Activated T-cell treated with anti-CD3 and anti-CD28 coated beads for 24 hours (primary cell): ENCODE measurements around the gene OTOS.

Experiments
- DNase-seq: peaks from one replicate; pipeline ENCODE4 v3.0.0-alpha.2; 2020; ENCODE audit warnings: low read depth

OTOS gene

DNA sequence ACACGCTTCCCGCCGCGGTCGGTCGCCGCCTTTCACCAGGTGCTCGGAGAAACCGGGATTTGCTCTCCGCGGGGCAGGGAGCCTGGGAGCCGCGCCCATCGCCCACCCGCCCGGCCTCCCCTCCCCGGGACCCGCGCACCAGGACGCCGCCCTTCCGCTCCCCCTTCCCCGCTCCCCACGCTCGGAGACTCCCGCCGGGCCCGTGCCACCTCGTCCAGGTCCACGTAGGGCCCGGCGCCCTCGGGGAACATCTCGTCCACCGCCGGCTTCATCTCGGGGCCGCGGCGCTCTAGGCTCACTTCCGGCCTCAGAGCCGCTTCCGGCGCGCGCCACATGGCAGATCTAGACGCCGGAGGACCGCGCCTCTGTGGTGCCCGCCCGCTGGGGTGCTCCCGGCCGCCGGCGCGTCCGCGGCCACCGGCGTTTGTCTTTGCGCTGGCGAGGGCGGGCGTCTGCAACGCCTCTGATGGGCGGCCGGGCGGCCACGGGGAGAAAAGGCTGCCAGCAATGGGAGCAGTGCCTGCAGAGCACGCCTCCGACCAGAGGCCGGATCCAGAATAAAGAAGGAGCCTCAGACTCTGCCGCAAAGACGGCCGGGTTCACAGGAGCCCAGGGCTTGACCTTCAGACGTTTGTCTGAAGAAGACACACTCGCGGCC, 4.3 kb downstream of the OTOS start, which contains the start of gene COPS9:
Gene COPS9, minus strand, starts transcription at position 293 of the 658 bp plus-strand sequence. Its CDS starts 21 bp downstream, at position 272.
- DNase-seq = peak; percentile 82

DNA sequence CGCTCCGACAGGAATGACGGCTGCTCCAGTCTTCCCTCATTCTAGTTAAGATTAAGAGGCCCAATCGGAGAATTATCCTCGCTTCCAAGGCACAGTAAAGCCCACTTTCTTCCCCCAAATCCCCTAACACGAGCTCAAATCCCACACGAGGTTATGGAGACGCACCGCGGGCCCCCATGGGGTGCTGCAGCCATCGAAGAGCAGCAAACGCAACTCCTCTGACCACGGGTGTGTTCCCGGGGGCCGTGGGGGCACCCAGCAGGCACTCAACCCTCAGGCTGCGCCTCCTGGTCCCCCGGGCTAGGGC, 4.8 kb downstream of the OTOS start:
- no peak for DNase-seq

DNA sequence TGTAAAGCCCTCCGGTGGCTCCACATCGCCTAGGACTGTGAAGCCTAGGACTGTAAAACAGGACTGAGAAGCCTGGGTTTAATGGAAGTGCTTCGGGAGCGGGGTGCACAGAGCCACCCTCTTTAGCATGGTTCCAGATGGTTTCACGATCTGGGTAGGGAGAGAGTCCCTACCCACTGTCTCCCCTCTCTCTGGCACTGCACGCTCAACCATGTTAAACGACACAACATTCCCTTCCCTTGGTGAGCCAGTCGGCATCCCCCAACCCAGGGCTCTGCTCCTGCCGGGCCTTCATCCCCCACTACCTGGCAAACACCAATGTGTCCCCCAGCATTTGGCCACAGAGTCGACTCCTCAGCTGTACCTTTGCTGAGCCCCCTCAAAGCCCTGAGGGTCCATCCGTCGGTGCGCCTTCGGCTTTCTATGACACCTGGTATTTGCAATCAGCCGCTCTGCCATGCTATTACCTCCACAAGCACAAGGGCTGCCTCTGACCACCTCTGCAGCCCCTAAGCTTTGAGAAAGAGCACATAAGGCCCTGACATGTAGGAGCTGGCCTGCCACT, 5.4 kb downstream of the OTOS start:
- DNase-seq = no peak

DNA sequence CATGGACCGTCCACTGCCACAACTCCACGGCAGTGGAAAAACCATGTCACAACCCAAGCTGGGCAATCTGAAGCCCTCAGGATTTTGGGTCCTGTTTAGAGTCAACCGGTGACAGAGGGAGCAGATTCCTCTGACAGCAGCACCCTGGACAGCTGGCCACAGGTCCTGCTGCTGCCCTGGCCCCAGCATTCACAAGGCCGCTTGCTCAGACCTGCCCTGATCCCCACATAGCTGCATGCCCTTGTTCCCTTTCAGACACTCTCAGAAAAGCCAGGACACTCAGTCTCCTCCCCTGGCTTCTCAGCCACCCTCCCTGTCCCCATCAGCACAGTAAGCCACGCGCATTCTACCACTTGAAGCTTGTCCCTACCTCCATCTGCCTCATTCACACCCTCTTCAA, 6.0 kb downstream of the OTOS start:
- DNase-seq = no peak

DNA sequence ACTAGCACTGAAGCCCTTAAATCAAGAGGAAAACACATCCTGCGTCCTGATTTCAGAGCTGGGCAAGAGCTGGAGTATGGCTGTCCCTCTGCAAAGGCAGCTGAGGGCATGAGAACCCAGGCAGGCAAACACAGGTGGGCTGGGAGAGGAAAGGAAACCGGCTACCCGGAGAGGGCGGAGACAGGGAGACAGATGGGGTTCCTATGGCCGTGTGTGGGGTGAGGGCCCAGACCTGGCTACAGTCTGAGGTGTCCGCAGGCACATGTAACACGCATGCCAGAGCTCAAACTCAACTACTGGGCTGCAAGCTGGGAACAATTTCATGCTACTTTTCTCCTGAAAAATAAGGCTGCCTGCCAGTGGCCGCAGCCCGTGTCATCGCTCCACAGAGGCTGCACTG, 7.1 kb downstream of the OTOS start:
- no peak for DNase-seq

DNA sequence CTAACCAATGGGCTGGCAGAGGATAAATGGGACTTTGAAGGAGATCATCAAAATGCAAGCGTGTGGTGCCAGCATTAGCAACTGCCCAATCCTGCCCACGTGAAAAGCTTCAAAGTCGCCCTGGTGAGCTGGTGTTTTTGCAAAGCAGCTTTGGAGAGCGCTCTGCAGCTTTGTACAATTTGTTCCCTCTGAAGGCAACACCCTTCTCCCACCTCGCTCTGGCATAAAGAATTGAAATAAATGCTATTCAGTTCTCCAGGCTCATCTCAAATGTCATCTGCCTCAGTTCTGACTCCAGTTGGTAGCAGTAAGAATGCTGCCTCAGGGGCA, 7.8 kb downstream of the OTOS start:
- no peak for DNase-seq

DNA sequence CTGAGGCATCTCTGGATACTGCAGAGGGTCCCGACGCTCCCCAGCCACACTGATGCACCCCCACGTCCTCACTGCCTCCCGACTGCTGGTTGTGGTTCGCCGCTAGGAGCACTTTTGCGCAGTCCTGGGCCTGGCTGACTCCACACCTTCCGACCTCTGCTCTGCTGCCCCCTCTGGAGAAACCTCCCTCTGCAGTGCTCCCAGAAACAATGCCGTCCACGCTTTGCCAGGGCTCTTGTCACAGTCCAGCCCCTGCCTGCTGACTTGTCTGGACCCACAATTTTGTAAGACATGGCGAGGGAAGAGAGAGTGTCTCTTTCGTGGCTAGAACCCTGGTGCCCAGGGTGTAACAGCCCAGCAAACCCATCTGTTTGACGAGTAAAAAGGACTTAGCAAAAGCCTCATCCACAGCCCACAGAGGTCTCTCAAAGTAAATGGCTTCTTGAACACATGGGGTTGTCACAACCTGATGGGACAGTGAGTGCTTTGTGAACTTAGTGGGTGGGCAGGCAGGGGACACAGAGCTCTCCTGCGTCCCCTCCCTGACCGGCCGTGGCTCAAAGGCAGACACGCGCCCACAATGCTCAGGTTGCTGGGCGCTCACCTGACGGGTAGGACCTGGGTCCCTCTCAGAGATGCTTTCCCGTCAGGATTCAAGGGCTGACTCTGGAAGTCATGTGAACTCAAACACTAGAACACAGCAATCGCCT, 8.4 kb downstream of the OTOS start:
- no peak for DNase-seq

DNA sequence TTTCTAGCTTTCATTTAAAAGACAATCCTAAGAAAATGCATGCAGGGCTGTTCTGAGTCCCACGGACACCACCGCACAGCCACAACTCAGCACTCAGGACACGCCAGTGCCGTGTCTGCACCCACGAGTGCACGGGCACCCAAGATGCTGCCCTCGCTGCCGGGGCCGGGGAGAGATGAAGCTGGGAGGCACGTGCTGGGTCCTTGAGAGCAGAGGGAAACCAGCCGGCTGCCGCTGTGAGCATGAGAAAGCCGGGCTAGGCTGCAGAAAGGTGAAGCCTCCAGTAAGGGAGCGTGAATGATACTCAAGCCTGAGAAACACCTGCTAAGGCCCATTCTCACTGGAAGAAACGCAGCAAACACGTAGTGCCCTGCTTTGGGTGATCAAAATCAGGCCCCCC, 9.2 kb downstream of the OTOS start:
- no peak for DNase-seq

DNA sequence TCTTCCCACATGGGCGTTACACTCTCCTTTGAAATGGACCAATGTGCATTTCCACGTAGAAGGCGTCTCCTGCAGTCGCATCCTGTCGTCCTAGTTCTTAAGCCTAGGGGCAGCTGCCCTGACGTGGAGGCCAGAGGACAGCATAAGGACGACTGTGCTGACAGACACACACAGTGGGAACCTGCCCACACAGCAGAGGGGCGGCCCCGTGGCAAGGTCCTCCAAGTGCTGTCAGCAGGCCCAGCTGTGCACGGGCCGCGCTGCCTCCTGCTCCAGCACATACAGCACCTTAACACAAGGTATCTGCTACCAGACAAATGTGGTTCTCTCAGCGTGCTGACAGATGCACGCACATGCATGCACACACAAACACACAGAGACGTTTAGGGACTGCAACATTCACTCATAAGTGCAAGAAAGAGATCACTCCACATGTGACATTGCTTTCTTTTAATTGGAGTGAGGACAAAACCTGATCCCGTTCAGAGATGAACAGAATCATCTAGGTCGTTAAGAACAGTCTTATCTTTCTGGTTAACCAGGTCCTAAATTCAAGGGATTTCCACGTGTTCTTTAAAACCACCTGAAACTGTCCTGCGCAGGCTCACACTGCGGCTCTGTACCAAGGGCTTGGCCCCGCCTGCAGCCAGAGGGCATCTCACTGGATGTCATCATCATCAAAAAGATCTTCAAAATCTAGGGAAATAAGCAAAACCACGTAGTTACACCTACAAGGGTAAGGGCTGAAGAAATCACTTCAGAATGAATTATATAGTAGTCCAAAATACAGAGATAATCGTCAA, 9.9 kb downstream of the OTOS start:
- DNase-seq = no peak

DNA sequence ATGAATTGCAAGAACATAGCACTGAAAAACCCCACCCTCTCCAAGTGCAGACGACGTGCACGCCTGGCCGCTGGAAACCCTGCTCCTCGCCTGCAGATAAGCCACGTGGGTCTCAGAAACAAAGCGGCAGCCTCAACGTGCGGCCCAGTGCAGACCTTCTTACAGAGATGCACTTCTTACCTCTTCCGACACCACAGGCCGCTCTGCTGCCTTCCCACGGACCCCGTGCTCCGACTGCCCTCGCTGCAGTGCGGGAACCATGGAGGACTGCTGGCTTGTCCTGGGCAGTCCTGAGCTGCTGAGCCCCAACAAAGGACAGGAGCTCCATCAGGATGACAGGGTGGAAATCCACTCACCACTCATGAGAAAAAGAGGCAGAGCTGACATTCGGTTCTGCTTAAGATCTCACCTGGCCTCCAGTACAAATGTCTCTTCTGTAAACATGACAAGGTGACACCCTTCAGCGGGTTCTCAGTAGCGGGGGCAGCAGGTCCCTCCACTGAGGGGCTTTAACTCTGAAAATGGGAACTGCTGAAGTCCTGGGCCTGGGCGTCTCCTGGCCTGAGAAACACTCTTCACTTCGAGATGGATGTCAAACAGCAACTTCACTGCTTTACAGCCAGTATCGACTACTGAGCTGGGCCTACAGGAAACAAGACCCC, 10.6 kb downstream of the OTOS start:
- no peak for DNase-seq

DNA sequence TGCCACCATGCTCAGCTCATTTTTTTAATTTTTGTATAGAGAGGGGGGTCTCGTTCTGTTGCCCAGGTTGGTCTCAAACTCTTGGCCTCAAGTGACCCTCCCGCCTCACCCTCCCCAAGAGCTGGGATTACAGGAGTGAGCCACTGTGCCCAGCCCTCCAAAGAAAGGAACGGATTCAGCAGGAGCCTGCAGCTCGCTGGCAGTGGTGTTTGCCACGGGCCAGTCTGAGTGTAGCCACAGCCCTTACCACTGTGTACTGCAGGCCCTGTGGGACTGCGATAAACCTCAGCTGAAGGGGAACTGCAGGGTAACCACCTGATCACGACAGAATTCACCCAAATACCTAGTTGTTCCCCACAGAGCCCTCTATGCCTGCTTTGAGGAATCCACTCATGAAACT, 11.1 kb downstream of the OTOS start:
- no peak for DNase-seq

DNA sequence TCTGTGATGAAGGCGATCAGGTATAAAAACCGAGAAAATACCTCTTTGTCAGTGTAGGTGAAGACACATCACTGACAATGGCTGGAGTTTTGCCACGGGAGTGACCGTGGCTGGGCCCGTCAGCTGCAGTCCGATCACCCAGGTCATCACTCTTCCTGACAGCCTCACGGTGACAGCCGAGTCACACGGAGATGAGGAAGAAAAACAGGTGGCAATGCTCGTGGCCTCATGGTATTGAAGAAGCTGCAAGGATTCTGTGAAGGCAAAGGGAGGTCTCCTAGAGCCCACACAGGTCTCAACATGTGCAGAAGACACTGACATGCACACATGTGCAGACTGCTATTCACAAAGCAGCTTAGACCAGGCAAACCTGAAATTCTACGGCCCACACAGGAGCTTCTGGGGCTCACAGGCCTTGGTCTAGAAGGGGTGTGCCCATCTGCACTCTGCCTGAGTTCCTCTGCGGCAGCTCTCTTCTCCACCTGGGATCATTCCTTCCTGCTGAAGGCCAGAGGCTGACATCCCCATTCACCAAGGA, 11.8 kb downstream of the OTOS start:
- no peak for DNase-seq

DNA sequence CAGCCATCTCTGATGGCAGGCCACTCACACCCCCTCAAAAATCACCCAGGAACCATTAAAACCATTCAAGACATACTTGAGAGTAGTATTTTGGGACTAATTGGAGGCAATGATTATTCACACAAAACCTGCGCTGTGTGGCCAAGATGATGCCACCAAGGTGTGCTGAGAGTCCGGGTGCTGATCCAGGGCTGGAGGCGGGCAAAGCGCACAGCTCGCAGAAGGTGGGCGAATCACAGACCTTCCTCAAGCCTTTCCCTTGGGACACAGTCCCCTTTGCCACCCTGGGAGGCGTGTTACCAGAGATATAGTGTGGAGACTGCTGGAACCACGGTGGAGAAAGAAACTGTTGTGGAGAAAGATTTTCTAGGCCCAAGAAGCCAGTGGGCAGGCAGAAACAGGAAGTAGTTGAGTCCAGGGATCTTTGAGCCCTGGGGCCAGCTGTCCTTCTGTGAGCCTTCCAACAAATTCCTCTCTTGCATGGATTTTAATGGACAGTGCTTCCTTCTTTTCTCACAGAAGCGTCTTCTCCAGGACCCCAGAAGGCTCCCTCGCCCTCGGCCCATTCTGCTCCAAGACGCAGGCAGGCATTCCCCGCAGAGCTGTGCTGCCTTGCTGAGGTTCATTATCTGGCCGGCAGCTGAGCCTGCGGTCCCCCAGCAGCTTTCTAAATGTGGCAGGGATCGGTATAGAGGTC, 12.4 kb downstream of the OTOS start:
- DNase-seq = no peak

DNA sequence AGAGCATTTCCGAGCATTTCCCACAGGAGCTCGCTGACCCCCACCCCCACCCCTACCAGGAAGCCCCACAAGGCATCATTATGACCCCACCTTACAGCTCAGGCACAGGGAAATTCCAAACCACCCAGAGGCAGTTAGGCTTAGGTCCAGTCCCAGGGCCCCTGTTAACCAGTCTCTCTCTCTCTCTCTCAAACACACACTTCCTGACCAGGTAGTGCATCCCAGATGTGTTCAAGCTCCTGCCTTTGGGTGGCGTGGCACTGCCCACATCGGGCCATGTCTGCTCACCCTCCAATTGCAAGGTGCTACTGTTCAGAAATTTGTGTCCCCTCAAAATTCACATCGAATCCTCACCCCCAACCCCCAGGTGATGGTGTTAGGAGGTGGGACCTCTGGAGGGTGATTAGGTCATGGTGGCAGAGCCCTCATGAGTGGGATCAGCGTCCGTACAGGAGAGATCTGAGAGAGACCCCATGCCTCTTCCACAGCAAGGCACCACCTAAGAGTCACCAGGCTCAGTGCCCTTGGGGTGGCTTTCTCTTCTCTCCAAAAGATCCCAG, 13.2 kb downstream of the OTOS start:
- no peak for DNase-seq

DNA sequence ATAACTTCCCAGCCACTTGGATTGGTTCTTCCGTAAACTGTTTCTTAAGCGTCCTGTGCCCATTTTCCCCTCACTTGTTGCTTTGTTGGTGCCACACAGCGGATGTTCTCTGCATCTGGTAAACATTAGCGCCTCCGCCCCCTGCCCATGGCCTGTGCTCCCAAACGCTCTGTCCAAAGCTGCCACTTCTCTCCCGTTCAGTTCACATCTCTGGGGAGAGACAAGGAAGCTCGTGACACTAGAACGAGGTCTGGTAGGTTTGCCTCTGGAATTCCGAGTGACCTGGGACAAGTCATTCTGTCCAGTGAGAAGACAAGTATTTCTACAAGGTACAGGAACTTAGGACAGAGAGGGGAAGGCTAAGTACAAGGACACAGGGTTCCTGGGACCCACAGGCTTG, 13.7 kb downstream of the OTOS start:
- no peak for DNase-seq

DNA sequence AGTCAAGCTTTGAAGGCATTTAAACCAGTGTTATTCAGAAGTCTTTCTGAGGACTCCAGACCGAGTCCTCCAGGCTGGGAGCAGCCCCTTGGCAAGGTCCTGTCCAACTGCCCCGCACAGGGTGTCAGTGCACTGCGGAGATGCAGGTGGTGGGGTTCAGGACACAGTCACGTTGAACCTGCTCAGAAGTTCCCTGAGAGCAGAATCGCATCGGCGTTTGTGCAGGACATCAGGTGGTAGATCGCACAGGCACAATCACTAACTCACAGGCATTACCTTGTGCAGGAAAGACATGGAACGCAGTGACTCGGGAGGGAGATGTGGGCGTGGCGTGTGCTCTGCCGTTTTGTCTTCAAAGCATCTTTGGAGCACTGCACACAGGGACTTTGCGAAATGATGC, 14.7 kb downstream of the OTOS start:
- no peak for DNase-seq

DNA sequence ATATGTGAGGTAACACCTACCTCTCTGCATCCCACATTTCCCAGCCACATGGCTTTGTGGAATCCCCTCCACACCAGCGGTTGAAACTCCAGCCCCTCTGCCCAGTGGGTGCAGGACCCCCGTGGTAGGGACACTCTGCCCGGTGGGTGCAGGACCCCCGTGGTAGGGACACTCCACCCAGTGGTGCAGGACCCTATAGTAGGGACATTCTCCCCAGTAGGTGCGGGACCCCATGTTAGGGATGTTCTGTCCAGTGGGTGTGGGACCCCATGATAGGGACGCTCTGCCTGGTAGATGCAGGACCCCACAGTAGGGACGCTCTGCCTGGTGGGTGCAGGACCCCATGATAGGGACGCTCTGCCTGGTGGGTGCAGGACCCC, 15.8 kb downstream of the OTOS start:
- DNase-seq = no peak

DNA sequence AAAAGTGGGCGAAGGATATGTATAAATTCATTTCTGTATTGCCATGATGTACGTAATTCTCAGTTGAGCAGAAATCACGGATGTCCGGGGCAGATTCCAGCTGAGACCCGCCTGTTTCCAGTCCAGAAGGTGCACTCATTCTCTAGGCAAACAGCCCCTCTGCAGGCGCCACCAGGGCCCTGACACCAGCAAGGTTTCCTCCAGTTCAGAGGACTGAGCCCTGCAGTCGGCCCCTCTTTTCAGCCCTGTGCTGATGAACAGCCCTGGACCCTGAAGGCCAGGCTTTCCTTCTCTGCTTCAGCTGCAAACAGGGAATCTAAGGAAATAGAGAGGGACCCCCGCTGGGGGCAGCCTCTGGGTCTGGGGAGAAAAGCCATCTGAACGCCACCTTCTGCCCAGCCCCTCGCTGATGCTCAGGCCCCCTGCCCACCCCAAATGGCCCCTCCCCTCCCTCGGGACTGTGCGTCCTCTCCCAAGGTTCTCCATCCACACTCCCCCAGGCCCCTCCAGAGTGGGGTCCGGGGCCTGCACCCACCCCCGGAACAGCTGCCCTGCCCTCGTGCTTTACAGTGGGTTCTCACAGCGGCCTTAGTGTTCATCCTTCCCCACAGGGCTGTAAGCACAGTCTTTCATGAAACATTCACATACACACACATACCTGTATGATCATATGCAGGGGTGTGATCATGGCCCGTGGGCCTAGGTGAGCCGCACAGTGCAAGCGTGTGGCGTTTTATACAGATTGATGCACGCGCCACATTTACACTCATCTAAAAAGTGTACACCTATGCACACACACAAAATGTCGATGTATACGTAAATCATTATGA, 16.4 kb downstream of the OTOS start:
- DNase-seq = no peak

DNA sequence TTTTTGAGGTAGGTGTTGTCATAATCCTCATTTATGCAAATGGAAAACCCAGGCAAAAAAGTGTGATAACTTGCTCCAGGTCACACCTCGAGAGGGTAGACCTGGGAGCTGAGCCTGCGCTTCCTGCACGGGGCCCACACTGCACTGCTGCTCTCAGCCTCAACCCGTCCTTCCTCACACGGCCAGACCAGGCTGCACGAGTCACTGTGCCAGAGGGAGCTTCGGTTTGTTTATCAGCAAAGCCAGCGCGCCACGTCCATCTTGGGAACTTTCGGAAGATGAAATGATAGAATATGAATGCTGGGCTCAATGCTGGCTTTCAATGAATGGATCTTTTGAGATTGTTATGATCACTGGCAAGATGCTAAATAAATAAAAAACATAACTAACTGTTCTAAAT, 18.8 kb downstream of the OTOS start:
- DNase-seq = no peak

DNA sequence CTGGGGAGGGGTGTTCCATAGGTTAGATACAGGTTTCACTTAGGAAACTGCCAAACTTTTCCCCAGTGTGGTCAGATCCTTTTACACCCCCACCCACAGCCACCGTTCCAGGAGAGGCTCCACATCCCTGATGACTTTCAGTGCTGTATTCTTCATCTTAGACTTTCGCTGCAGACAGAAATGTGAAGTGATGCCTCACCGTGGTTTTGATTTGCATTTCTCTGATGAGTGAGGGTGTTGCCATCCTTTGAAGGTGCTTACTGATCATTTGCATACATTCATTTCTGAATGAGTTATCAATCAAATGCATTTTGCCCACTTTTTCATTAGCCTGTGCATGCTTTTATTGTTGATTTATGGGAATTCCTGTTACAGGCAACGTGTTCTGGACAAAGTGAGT, 19.3 kb downstream of the OTOS start:
- no peak for DNase-seq

DNA sequence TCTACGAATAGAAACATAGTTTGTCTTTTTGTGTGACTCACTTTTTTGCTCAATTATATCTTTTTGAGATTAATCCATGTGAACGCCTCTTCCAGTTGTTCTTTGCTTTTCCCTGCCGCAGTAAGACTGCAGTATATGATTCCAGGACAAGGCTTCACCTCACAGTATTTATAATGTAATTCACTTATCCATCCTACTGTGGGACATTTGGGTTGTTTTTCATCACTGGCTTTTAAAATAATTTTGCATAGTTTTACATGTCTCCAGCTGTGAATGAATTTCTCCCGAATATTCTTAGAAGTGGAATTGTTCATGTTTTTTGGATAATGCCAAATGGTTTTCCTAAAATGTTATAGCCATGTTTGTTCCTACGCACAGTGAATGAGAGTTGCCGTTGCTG, 26.2 kb downstream of the OTOS start:
- DNase-seq = no peak
